Activated CD8-positive, alpha-beta T cell treated with anti-CD3 and anti-CD28 coated beads for 36 hours (primary cell): ENCODE data around the gene CCDC70. TPM values are rescaled to one million over a fixed set of nuclear protein-coding genes. Genes with fewer than 3 reads are reported as not detected.

Experiments
- ATAC-seq: fragments of 200-7000 bp; cut with Tn5 transposase; one replicate; pipeline ENCODE4 v1.10.0; 2021; ENCODE audit warnings: mild to moderate bottlenecking, moderate library complexity
- CTCF ChIA-PET: fragments of 350-600 bp; sonication (Branson Sonifier 250); formaldehyde crosslinking; loops from one replicate; lab custom pipeline; 2021; ENCODE audit warnings: antibody characterized with exemption; lab: Charles Lee
- POLR2A ChIA-PET: fragments of 350-600 bp; sonication (Branson Sonifier 250); formaldehyde crosslinking; loops from one replicate; lab custom pipeline; 2021; ENCODE audit warnings: antibody characterized with exemption; lab: Charles Lee
- DNase-seq: peaks from one replicate; pipeline ENCODE4 v3.0.0-alpha.2; 2020
- H3K27ac Mint-ChIP-seq: one replicate; pipeline ENCODE4 v1.8.0; 2021; ENCODE audit warnings: mild to moderate bottlenecking, mixed read lengths
- H3K27me3 Mint-ChIP-seq: one replicate; pipeline ENCODE4 v1.8.0; 2021; ENCODE audit warnings: mixed read lengths
- H3K36me3 Mint-ChIP-seq: one replicate; pipeline ENCODE4 v1.8.0; 2021; ENCODE audit warnings: low read depth, mixed read lengths
- H3K4me1 Mint-ChIP-seq: one replicate; pipeline ENCODE4 v1.8.0; 2021; ENCODE audit warnings: low read depth, mixed read lengths
- H3K4me3 Mint-ChIP-seq: one replicate; pipeline ENCODE4 v1.8.0; 2021; ENCODE audit warnings: mild to moderate bottlenecking, moderate library complexity, mixed read lengths
- H3K9me3 Mint-ChIP-seq: one replicate; pipeline ENCODE4 v1.8.0; 2021; ENCODE audit warnings: mixed read lengths
- CTCF ChIP-seq: fragments of 200-600 bp; IDR thresholded peaks from one replicate; pipeline ENCODE4 v1.8.0; 2022; ENCODE audit warnings: antibody characterized with exemption, mild to moderate bottlenecking
- intact Hi-C: fragments of 100-400 bp; cut with micrococcal nuclease; formaldehyde crosslinking; loops from one replicate; pipeline ENCODE4 v1.10.0; 2022
- total RNA-seq, 2 experiments: library from RNA; stranded (reverse); gene quantifications; one replicate each; pipeline ENCODE4 v1.2.3, GENCODE V29; 2021

The CCDC70 gene
- total RNA-seq, 2 experiments from 2014 or later = 0.45 to 0.72 TPM

GRCh38 chr13:51816604-51817249 lies 45.0 kb upstream of the CCDC70 start:
- ATAC-seq (no peak), DNase-seq (no peak)
- peak overlapping the region; percentile 52 for H3K27ac Mint-ChIP-seq
- H3K36me3 Mint-ChIP-seq = peaks cover under 1% of the 10 kb centered on the region
- CTCF ChIA-PET = interaction anchor here (1.3 to 5.0 kb wide), 10 partner anchors 10 to 385 kb away, joined by 3 to 150 read pairs (median 21); partner anchors contain the start of genes NEK5 and TMEM272
- peaks cover 84% of the 10 kb centered on the region for H3K4me1 Mint-ChIP-seq
- H3K9me3 Mint-ChIP-seq = no peaks in the 10 kb centered on the region
- H3K27me3 Mint-ChIP-seq = no peaks in the 10 kb centered on the region
- POLR2A ChIA-PET = interaction anchor here (0.6 kb wide), 1 partner anchor 924 kb away, joined by 3 read pairs; no protein-coding TSS in a partner anchor
- intact Hi-C loops = loop anchor here (5.0 kb wide), 1 partner anchor 311 kb away; the partner anchor contains the start of gene NEK5
- TF ChIP-seq CTCF = no peak
- H3K4me3 Mint-ChIP-seq = no peak overlapping the region

GRCh38 chr13:51817717-51818116 lies 44.1 kb upstream of the CCDC70 start:
- Mint-ChIP-seq H3K4me1 (peaks cover 87% of the 10 kb centered on the region), H3K9me3 (no peaks in the 10 kb centered on the region), H3K27ac (peak overlapping the region; percentile 94), H3K4me3 (no peak overlapping the region), H3K27me3 (no peaks in the 10 kb centered on the region), H3K36me3 (no peaks in the 10 kb centered on the region)
- no peak for DNase-seq
- no peak for TF ChIP-seq CTCF
- ChIA-PET POLR2A (interaction anchor here (1.0 kb wide), 1 partner anchor 9 kb away, joined by 4 read pairs; no protein-coding TSS in a partner anchor), CTCF (interaction anchor here (1.2 to 4.9 kb wide), 5 partner anchors 9 to 46 kb away, joined by 3 to 42 read pairs (median 4); no protein-coding TSS in a partner anchor)
- ATAC-seq = no peak
- intact Hi-C loops = loop anchor here (5.0 kb wide), 1 partner anchor 310 kb away; the partner anchor contains the start of gene NEK5

GRCh38 chr13:51818276-51818675 lies 43.5 kb upstream of the CCDC70 start:
- intact Hi-C loops = loop anchor here (5.0 kb wide), 1 partner anchor 309 kb away; the partner anchor contains the start of gene NEK5
- Mint-ChIP-seq H3K36me3 (no peaks in the 10 kb centered on the region), H3K27ac (peak overlapping the region; percentile 94), H3K27me3 (no peaks in the 10 kb centered on the region), H3K4me3 (no peak overlapping the region), H3K9me3 (no peaks in the 10 kb centered on the region), H3K4me1 (peaks cover 88% of the 10 kb centered on the region)
- POLR2A ChIA-PET = interaction anchor here (1.0 to 1.5 kb wide), 4 partner anchors 8 to 376 kb away, joined by 3 to 4 read pairs (median 4); no protein-coding TSS in a partner anchor
- DNase-seq (no peak), ATAC-seq (no peak)
- no peak for TF ChIP-seq CTCF
- CTCF ChIA-PET = interaction anchor here (1.2 to 4.9 kb wide), 5 partner anchors 9 to 45 kb away, joined by 3 to 42 read pairs (median 4); no protein-coding TSS in a partner anchor

GRCh38 chr13:51818781-51819511 lies 42.8 kb upstream of the CCDC70 start:
- DNase-seq = peak; percentile 72
- Mint-ChIP-seq H3K4me1 (peaks cover 92% of the 10 kb centered on the region), H3K36me3 (no peaks in the 10 kb centered on the region), H3K9me3 (no peaks in the 10 kb centered on the region), H3K27me3 (no peaks in the 10 kb centered on the region), H3K4me3 (peak overlapping the region; percentile 74), H3K27ac (peak overlapping the region; percentile 94)
- ChIA-PET CTCF (interaction anchor here (1.0 to 4.9 kb wide), 4 partner anchors 13 to 44 kb away, joined by 4 to 42 read pairs (median 5); no protein-coding TSS in a partner anchor), POLR2A (interaction anchor here (1.0 to 1.5 kb wide), 6 partner anchors 8 to 375 kb away, joined by 3 to 6 read pairs (median 4); no protein-coding TSS in a partner anchor)
- intact Hi-C loops = loop anchor here (5.0 kb wide), 1 partner anchor 308 kb away; the partner anchor contains the start of gene NEK5
- ATAC-seq = peak; percentile 32
- TF ChIP-seq CTCF = no peak
